GM23338 (cell line): ENCODE measurements around the gene STPG4.

Experiments used
- CTCF ChIP-seq, 2 experiments: fragments of 200-600 bp in 1 of 2; sonication (generic) in 1 of 2; conservative IDR thresholded peaks; 2 replicates each; pipeline versions ENCODE4 v1.5.1 to v1.6.1; 2016 to 2017; ENCODE audit warnings: antibody characterized with exemption in 2 of 2, low read depth in 2 of 2, mild to moderate bottlenecking in 2 of 2, moderate library complexity in 1 of 2
- POLR2AphosphoS5 ChIP-seq: IDR thresholded peaks from 2 replicates; pipeline ENCODE4 v1.6.1; 2016; ENCODE audit warnings: antibody characterized with exemption, low read depth

- no peak for TF ChIP-seq CTCF (conservative IDR thresholded peaks at IDR 0.05; ENCODE audit: low read depth in 2 of 2)
- no peak for TF ChIP-seq POLR2AphosphoS5
Observed at GRCh38 chr2:47077442-47078117, 77.5 kb downstream of the STPG4 start.
